HEK293 (cell line): Measurements from ENCODE around the gene SCAF11.

Experiments used
- EGR2 ChIP-seq: fragments of 450-650 bp; formaldehyde crosslinking; IDR thresholded peaks from 2 replicates; pipeline ENCODE4 v1.5.1; 2016; ENCODE audit warnings: low read depth, missing biosample characterization, missing genetic modification characterization
- FEZF1 ChIP-seq: fragments of 450-650 bp; formaldehyde crosslinking; IDR thresholded peaks from 2 replicates; pipeline ENCODE4 v1.5.1; 2016; ENCODE audit warnings: missing biosample characterization, missing genetic modification characterization
- MZF1 ChIP-seq: fragments of 450-650 bp; formaldehyde crosslinking; IDR thresholded peaks from 2 replicates; pipeline ENCODE4 v1.5.1; 2017; ENCODE audit warnings: missing biosample characterization, missing genetic modification characterization, borderline replicate concordance
- OSR2 ChIP-seq: fragments of 450-650 bp; formaldehyde crosslinking; IDR thresholded peaks from 2 replicates; pipeline ENCODE4 v1.5.1; 2016; ENCODE audit warnings: missing biosample characterization, missing genetic modification characterization
- OVOL3 ChIP-seq: fragments of 450-650 bp; formaldehyde crosslinking; IDR thresholded peaks from 2 replicates; pipeline ENCODE4 v1.5.1; 2016; ENCODE audit warnings: missing biosample characterization, missing genetic modification characterization
- PATZ1 ChIP-seq: fragments of 450-650 bp; formaldehyde crosslinking; IDR thresholded peaks from 2 replicates; pipeline ENCODE4 v1.5.1; 2016; ENCODE audit warnings: missing biosample characterization, missing genetic modification characterization
- PRDM10 ChIP-seq: fragments of 450-650 bp; formaldehyde crosslinking; IDR thresholded peaks from 2 replicates; pipeline ENCODE4 v1.5.1; 2016; ENCODE audit warnings: missing biosample characterization, missing genetic modification characterization
- RBAK ChIP-seq: fragments of 450-650 bp; formaldehyde crosslinking; IDR thresholded peaks from 2 replicates; pipeline ENCODE4 v1.5.1; 2016; ENCODE audit warnings: missing biosample characterization, missing genetic modification characterization
- SP2 ChIP-seq: fragments of 450-650 bp; formaldehyde crosslinking; IDR thresholded peaks from 2 replicates; pipeline ENCODE4 v1.5.1; 2016; ENCODE audit warnings: missing biosample characterization, missing genetic modification characterization
- ZBTB44 ChIP-seq: fragments of 450-650 bp; IDR thresholded peaks from 2 replicates; pipeline ENCODE4 v1.5.1; 2018; ENCODE audit warnings: missing biosample characterization, mild to moderate bottlenecking, missing genetic modification characterization
- ZNF184 ChIP-seq: fragments of 450-650 bp; IDR thresholded peaks from 2 replicates; pipeline ENCODE4 v1.5.1; 2018; ENCODE audit warnings: missing biosample characterization, mild to moderate bottlenecking, missing genetic modification characterization
- ZNF202 ChIP-seq: fragments of 450-650 bp; formaldehyde crosslinking; IDR thresholded peaks from 2 replicates; pipeline ENCODE4 v1.5.1; 2016; ENCODE audit warnings: missing biosample characterization, missing genetic modification characterization, borderline replicate concordance
- ZNF214 ChIP-seq: fragments of 450-650 bp; formaldehyde crosslinking; IDR thresholded peaks from 2 replicates; pipeline ENCODE4 v1.5.1; 2017; ENCODE audit warnings: missing biosample characterization, mild to moderate bottlenecking, missing genetic modification characterization, borderline replicate concordance
- ZNF23 ChIP-seq: fragments of 450-650 bp; formaldehyde crosslinking; IDR thresholded peaks from 2 replicates; pipeline ENCODE4 v1.5.1; 2016; ENCODE audit warnings: missing biosample characterization, missing genetic modification characterization, borderline replicate concordance
- ZNF341 ChIP-seq: fragments of 450-650 bp; formaldehyde crosslinking; IDR thresholded peaks from 2 replicates; pipeline ENCODE4; 2016; ENCODE audit warnings: low read depth, missing biosample characterization, missing genetic modification characterization
- ZNF350 ChIP-seq: fragments of 450-650 bp; formaldehyde crosslinking; IDR thresholded peaks from 2 replicates; pipeline ENCODE4 v1.5.0; 2017; ENCODE audit warnings: missing biosample characterization, mild to moderate bottlenecking, missing genetic modification characterization
- ZNF473 ChIP-seq: fragments of 450-650 bp; formaldehyde crosslinking; IDR thresholded peaks from 2 replicates; pipeline ENCODE4 v1.5.1; 2017; ENCODE audit warnings: missing biosample characterization, missing genetic modification characterization
- ZNF518A ChIP-seq: fragments of 450-650 bp; formaldehyde crosslinking; conservative IDR thresholded peaks from 2 replicates; pipeline ENCODE4 v1.5.1; 2016; ENCODE audit warnings: low read depth, missing biosample characterization, missing genetic modification characterization
- ZNF600 ChIP-seq: fragments of 450-650 bp; formaldehyde crosslinking; IDR thresholded peaks from 2 replicates; pipeline ENCODE4 v1.5.1; 2016; ENCODE audit warnings: missing biosample characterization, missing genetic modification characterization
- ZNF626 ChIP-seq: fragments of 450-650 bp; sonication (Bioruptor Pico); formaldehyde crosslinking; IDR thresholded peaks from 2 replicates; pipeline ENCODE4 v1.5.1; 2018; ENCODE audit warnings: missing biosample characterization, missing genetic modification characterization, inconsistent platforms
- ZNF677 ChIP-seq: fragments of 450-650 bp; IDR thresholded peaks from 2 replicates; pipeline ENCODE4 v1.5.0; 2018; ENCODE audit warnings: missing biosample characterization, mild to moderate bottlenecking, missing genetic modification characterization, moderate library complexity
- ZNF692 ChIP-seq: fragments of 450-650 bp; formaldehyde crosslinking; IDR thresholded peaks from 2 replicates; pipeline ENCODE4 v1.5.1; 2016; ENCODE audit warnings: missing biosample characterization, missing genetic modification characterization
- ZNF747 ChIP-seq: fragments of 450-650 bp; formaldehyde crosslinking; IDR thresholded peaks from 2 replicates; pipeline ENCODE4 v1.5.1; 2016; ENCODE audit warnings: missing biosample characterization, missing genetic modification characterization
- ZNF76 ChIP-seq: fragments of 450-650 bp; formaldehyde crosslinking; IDR thresholded peaks from 2 replicates; pipeline ENCODE4; 2016; ENCODE audit warnings: low read depth, missing biosample characterization, missing genetic modification characterization, borderline replicate concordance
- ZXDB ChIP-seq: fragments of 450-650 bp; formaldehyde crosslinking; IDR thresholded peaks from 2 replicates; pipeline ENCODE4 v1.5.1; 2016; ENCODE audit warnings: missing biosample characterization, missing genetic modification characterization

Gene SCAF11

GRCh38 chr12:45989721-45990467 lies 480 bp downstream of the SCAF11 start (continued):
- peak; percentile 54 for TF ChIP-seq PATZ1 (tag by site-specific recombination)
- TF ChIP-seq ZNF626 (tag by site-specific recombination) = no peak
- no peak; the same call in 1 of the 2 replicates for TF ChIP-seq SP2 (tag by site-specific recombination)
- TF ChIP-seq ZNF214 (tag by site-specific recombination) = no peak
- TF ChIP-seq ZNF600 (tag by site-specific recombination) = peak; percentile 79
- no peak for TF ChIP-seq ZNF518A (tag by site-specific recombination)
- TF ChIP-seq RBAK (tag by site-specific recombination) = no peak
- TF ChIP-seq ZNF202 (tag by site-specific recombination) = peak; percentile 23; the same call in 1 of the 2 replicates
- TF ChIP-seq FEZF1 (tag by site-specific recombination) = no peak
- no peak for TF ChIP-seq ZNF76 (tag by site-specific recombination)
- no peak for TF ChIP-seq OVOL3
- no peak for TF ChIP-seq ZNF184 (tag by site-specific recombination)
- peak; percentile 9; the same call in 1 of the 2 replicates for TF ChIP-seq ZXDB
- TF ChIP-seq ZNF473 = no peak
- TF ChIP-seq ZNF350 (tag by site-specific recombination) = no peak
- TF ChIP-seq PRDM10 (tag by site-specific recombination) = no peak
- no peak for TF ChIP-seq ZNF677 (tag by site-specific recombination)
- TF ChIP-seq ZNF341 = peak; percentile 97
- TF ChIP-seq MZF1 (tag by site-specific recombination) = no peak
- no peak for TF ChIP-seq ZNF747
- 0 out of 2 replicates have a peak, but pooled peaks have one; percentile 12 for TF ChIP-seq OSR2 (tag by site-specific recombination)
- TF ChIP-seq ZNF692 (tag by site-specific recombination) = no peak; the same call in 1 of the 2 replicates
- TF ChIP-seq ZNF23 (tag by site-specific recombination) = no peak
- TF ChIP-seq ZBTB44 (tag by site-specific recombination) = no peak
- no peak; the same call in 1 of the 2 replicates for TF ChIP-seq EGR2 (tag by site-specific recombination)
